ENCODE data around the gene JMJD4.

GRCh38 chr1:227736814-227737432 is 1.8 kb upstream of the JMJD4 start:
- no peak for TF ChIP-seq POLR2A (IDR thresholded peaks at IDR 0.05)
- TF ChIP-seq, protein P1, sequence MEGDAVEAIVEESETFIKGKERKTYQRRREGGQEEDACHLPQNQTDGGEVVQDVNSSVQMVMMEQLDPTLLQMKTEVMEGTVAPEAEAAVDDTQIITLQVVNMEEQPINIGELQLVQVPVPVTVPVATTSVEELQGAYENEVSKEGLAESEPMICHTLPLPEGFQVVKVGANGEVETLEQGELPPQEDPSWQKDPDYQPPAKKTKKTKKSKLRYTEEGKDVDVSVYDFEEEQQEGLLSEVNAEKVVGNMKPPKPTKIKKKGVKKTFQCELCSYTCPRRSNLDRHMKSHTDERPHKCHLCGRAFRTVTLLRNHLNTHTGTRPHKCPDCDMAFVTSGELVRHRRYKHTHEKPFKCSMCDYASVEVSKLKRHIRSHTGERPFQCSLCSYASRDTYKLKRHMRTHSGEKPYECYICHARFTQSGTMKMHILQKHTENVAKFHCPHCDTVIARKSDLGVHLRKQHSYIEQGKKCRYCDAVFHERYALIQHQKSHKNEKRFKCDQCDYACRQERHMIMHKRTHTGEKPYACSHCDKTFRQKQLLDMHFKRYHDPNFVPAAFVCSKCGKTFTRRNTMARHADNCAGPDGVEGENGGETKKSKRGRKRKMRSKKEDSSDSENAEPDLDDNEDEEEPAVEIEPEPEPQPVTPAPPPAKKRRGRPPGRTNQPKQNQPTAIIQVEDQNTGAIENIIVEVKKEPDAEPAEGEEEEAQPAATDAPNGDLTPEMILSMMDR (IDR thresholded peaks at IDR 0.05), result no peak
